ENCODE data around the gene EPHA2. TPM values are rescaled to one million over a fixed set of nuclear protein-coding genes. Genes with fewer than 3 reads are reported as not detected.
A peak's percentile ranks its signal among the peaks of the same experiment; 100 is the strongest.

EPHA2 gene
- total RNA-seq, 2 donors from 2014 or later: not detected

- no peak for ATAC-seq
- no peaks in the 10 kb centered on the region for H3K9me3 Mint-ChIP-seq
- H3K4me3 Mint-ChIP-seq: no peak overlapping the region
- H3K36me3 Mint-ChIP-seq: no peaks in the 10 kb centered on the region
- DNase-seq (ENCODE audit: low spot score): no peak
- peaks cover 5 to 14% of the 10 kb centered on the region in 2 donors for H3K4me1 Mint-ChIP-seq (ENCODE audit: low read depth in 2 of 2)
- H3K27me3 Mint-ChIP-seq: peaks cover 0 to 4% of the 10 kb centered on the region in 2 donors
- H3K27ac Mint-ChIP-seq: no peak overlapping the region
Measured at GRCh38 chr1:16080422-16081150, 75.3 kb downstream of the EPHA2 start.

DNA sequence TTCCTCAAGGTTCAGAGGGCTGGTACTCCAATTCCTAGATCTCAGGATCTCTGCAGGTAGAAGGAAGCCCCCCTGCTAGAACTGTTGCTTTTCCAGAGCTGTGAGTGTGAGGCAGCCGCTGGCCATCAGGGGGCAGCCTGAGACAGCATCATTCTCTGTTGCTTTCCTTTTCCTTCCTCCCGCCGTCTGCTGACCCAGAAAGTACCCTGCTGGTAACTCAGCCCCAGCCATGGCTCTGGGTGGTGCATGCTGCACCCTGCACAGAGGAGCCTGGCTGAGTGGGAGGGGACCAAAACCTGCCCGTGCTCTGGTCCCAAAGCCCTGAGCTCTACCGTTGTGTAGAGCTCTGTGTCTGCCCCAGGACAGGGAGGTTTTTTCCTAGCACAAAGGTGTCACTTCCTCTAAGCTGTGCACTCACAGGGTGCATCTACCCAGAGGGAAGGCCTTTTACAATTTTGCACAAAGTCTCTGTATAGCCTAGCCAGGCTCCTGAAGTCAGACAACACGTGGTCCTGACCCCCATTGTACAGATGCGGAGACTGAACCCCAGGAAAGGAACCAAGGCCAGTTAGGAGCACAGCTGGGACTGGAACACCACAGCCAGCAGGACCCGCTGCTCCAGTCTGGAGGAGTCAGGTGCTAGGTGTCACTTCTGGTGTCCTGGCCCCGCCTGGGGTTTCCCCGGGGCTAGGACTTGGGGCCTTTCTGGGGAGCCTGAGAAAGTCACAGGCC is 76.8 kb downstream of the EPHA2 start:
- H3K36me3 Mint-ChIP-seq: no peaks in the 10 kb centered on the region

GRCh38 chr1:16077406-16078245 is 78.2 kb downstream of the EPHA2 start:
- DNase-seq (ENCODE audit: low spot score) (no peak), ATAC-seq (no peak)
- Mint-ChIP-seq H3K36me3 (no peaks in the 10 kb centered on the region), H3K9me3 (no peaks in the 10 kb centered on the region), H3K27me3 (peaks cover 10 to 12% of the 10 kb centered on the region in 2 donors), H3K4me3 (no peak overlapping the region), H3K4me1 (ENCODE audit: low read depth in 2 of 2) (peaks cover 13 to 15% of the 10 kb centered on the region in 2 donors), H3K27ac (peak overlapping the region in 1 of 2 donors; percentile 29)

More for the DNA sequence above, 76.8 kb downstream of the EPHA2 start:
- Mint-ChIP-seq H3K27me3 (peaks cover 7% of the 10 kb centered on the region in 2 donors), H3K27ac (peak overlapping the region in 1 of 2 donors; percentile 49), H3K4me1 (ENCODE audit: low read depth in 2 of 2) (peaks cover 8 to 12% of the 10 kb centered on the region in 2 donors), H3K4me3 (peak overlapping the region; percentile 49), H3K9me3 (no peaks in the 10 kb centered on the region)
- ATAC-seq (peak; percentile 72 to 89), DNase-seq (ENCODE audit: low spot score) (peak; percentile 77)

- peaks cover 12 to 14% of the 10 kb centered on the region in 2 donors for H3K27me3 Mint-ChIP-seq
- H3K4me1 Mint-ChIP-seq (ENCODE audit: low read depth in 2 of 2): peaks cover 12 to 13% of the 10 kb centered on the region in 2 donors
- H3K4me3 Mint-ChIP-seq: no peak overlapping the region
- ATAC-seq (no peak), DNase-seq (ENCODE audit: low spot score) (no peak)
- no peaks in the 10 kb centered on the region for H3K36me3 Mint-ChIP-seq
- no peaks in the 10 kb centered on the region for H3K9me3 Mint-ChIP-seq
- peak overlapping the region in 1 of 2 donors; percentile 29 for H3K27ac Mint-ChIP-seq
Measured at GRCh38 chr1:16076865-16077238, 79.0 kb downstream of the EPHA2 start.

DNA sequence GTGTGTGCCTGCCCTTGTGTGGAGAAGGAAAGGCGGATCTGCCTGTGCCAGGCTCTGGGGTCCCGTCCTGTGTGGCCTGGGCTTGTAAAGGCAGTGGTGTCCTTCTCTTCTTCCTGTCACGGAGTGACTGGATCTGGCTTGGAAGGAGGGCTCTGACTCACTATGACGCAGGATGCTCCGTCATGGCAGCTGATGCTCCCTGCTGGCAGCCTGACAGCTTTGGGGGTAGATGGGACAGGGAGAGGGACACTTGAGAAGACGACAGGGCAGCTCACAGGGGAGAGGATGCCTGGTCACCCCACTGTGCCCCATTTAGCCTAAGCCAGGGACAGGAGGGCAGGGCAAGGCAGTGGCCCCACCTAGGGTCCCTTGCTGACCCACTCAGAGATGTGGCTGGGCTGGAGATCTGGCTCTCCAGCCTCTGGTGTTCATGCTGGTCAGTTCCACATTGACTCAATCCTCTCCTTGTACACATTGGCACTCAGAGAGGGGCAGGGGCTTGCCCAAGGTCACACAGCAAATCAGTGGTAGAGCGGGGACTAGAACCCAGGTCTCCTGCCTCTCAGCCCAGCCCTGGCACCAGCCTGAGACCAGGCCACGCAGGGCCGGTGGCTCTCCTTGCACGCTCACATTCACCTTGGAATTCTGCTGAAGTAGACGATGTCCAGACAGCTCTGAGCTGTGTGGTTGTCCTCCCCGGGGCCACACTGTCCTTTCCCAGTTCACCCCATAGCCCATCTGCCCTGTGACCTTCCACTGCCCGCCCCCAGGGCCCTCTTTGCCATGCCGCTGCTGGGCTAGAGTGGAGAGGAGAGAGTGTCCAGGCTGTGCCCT is 79.6 kb downstream of the EPHA2 start:
- peaks cover 12 to 14% of the 10 kb centered on the region in 2 donors for H3K27me3 Mint-ChIP-seq
- no peak for ATAC-seq
- DNase-seq (ENCODE audit: low spot score): no peak
- no peaks in the 10 kb centered on the region for H3K36me3 Mint-ChIP-seq
- no peaks in the 10 kb centered on the region for H3K9me3 Mint-ChIP-seq
- no peak overlapping the region for H3K27ac Mint-ChIP-seq
- H3K4me1 Mint-ChIP-seq (ENCODE audit: low read depth in 2 of 2): peaks cover 13 to 14% of the 10 kb centered on the region in 2 donors
- H3K4me3 Mint-ChIP-seq: no peak overlapping the region

GRCh38 chr1:16075337-16076030 is 80.4 kb downstream of the EPHA2 start:
- no peak for ATAC-seq
- H3K27ac Mint-ChIP-seq: no peak overlapping the region
- no peak overlapping the region for H3K4me3 Mint-ChIP-seq
- peaks cover 13 to 15% of the 10 kb centered on the region in 2 donors for H3K4me1 Mint-ChIP-seq (ENCODE audit: low read depth in 2 of 2)
- DNase-seq (ENCODE audit: low spot score): no peak
- no peaks in the 10 kb centered on the region for H3K9me3 Mint-ChIP-seq
- H3K27me3 Mint-ChIP-seq: peaks cover 12 to 16% of the 10 kb centered on the region in 2 donors
- H3K36me3 Mint-ChIP-seq: no peaks in the 10 kb centered on the region

Other genes starting within 250 kb of the EPHA2 start
- gene ZBTB17, start 180.0 kb downstream of the EPHA2 start, total RNA-seq: 100 to 1,000 TPM in 1 of 2 donors, 10 to 100 TPM in 1; 75.6 to 102 TPM
- not detected for gene SRARP, start 151.8 kb downstream of the EPHA2 start, total RNA-seq
- gene HSPB7, start 138.0 kb downstream of the EPHA2 start, total RNA-seq: not detected
- under 1 TPM in 1 of 2 donors, not detected in 1; 0.24 TPM for gene CLCNKA, start 134.0 kb downstream of the EPHA2 start, total RNA-seq
- not detected for gene CLCNKB, start 112.3 kb downstream of the EPHA2 start, total RNA-seq
- not detected for gene FAM131C, start 82.4 kb downstream of the EPHA2 start, total RNA-seq
- 10 to 100 TPM; 13.0 to 14.0 TPM for gene ARHGEF19, start 56.6 kb upstream of the EPHA2 start, total RNA-seq
- gene CPLANE2, start 81.1 kb upstream of the EPHA2 start, total RNA-seq: 1 to 10 TPM; 3.2 to 3.8 TPM
- 10 to 100 TPM; 27.9 to 34.9 TPM for gene FBXO42, start 196.4 kb upstream of the EPHA2 start, total RNA-seq
- gene SZRD1, start 211.2 kb upstream of the EPHA2 start, total RNA-seq: 100 to 1,000 TPM; 232 to 279 TPM